Measurements from ENCODE around the gene GZMM. TPM values are rescaled to one million over a fixed set of nuclear protein-coding genes. Genes with fewer than 3 reads are reported as not detected.

The GZMM gene
- total RNA-seq, 3 donors from 2014 or later = 0.33 to 1.1 TPM; not detected in 1

- Histone ChIP-seq H3K36me3 (no peaks in the 10 kb centered on the region), H3K4me1 (peaks cover 6 to 11% of the 10 kb centered on the region in 2 donors), H3K9me3 (no peaks in the 10 kb centered on the region), H3K27me3 (no peaks in the 10 kb centered on the region), H3K4me3 (no peak overlapping the region), H3K27ac (no peak overlapping the region)
- no peak for TF ChIP-seq POLR2AphosphoS5 (IDR thresholded peaks at IDR 0.05)
- no peak for TF ChIP-seq POLR2A (IDR thresholded peaks at IDR 0.05)
- TF ChIP-seq CTCF (IDR thresholded peaks at IDR 0.05) = no peak
- DNase-seq (ENCODE audit: low spot score in 2 of 2) = no peak
- intact Hi-C loops (cut with DNase I; ENCODE audit: low total_unique reads) = no loop called here
These were observed 26.4 kb downstream of the GZMM start for GRCh38 chr19:570251-570686.

GRCh38 chr19:570937-571565 lies 27.2 kb downstream of the GZMM start:
- H3K9me3 ChIP-seq = no peaks in the 10 kb centered on the region
- DNase-seq (ENCODE audit: low spot score in 2 of 2) = peak; percentile 67 to 76
- intact Hi-C loops (cut with DNase I; ENCODE audit: low total_unique reads) = no loop called here
- H3K27me3 ChIP-seq = no peaks in the 10 kb centered on the region
- peaks cover 11 to 19% of the 10 kb centered on the region in 2 donors for H3K4me1 ChIP-seq
- no peaks in the 10 kb centered on the region for H3K36me3 ChIP-seq
- H3K27ac ChIP-seq = peak overlapping the region; percentile 85 to 87
- TF ChIP-seq POLR2A (IDR thresholded peaks at IDR 0.05) (no peak), POLR2AphosphoS5 (IDR thresholded peaks at IDR 0.05) (peak; percentile 36 to 43 (median 40))
- peak overlapping the region; percentile 76 to 99 (median 92) for H3K4me3 ChIP-seq

GRCh38 chr19:571566-571974 lies 27.7 kb downstream of the GZMM start:
- TF ChIP-seq POLR2AphosphoS5 (IDR thresholded peaks at IDR 0.05) (no peak), CTCF (IDR thresholded peaks at IDR 0.05) (no peak), POLR2A (IDR thresholded peaks at IDR 0.05) (no peak)
- H3K27ac ChIP-seq = peak overlapping the region; percentile 85 to 87
- intact Hi-C loops (cut with DNase I; ENCODE audit: low total_unique reads) = no loop called here

GRCh38 chr19:572140-572742 lies 28.4 kb downstream of the GZMM start, which contains the start of gene BSG:
BSG (plus strand) TSS chr19:572596; CDS start chr19:572635, 39 bp downstream.
- TF ChIP-seq POLR2AphosphoS5 (IDR thresholded peaks at IDR 0.05) = peak; percentile 50 to 88 (median 77)
- no peak for TF ChIP-seq CTCF (IDR thresholded peaks at IDR 0.05)
- Histone ChIP-seq H3K9me3 (no peaks in the 10 kb centered on the region), H3K36me3 (no peaks in the 10 kb centered on the region), H3K27me3 (no peaks in the 10 kb centered on the region), H3K27ac (peak within 1 kb of the TSS; percentile 85 to 87), H3K4me1 (peaks cover 11 to 23% of the 10 kb centered on the region in 2 donors), H3K4me3 (peak within 1 kb of the TSS; percentile 76 to 99 (median 92))
- intact Hi-C loops (cut with DNase I; ENCODE audit: low total_unique reads) = no loop called here
- peak; percentile 98 to 99 for DNase-seq (ENCODE audit: low spot score in 2 of 2)

More at GRCh38 chr19:571566-571974, 27.7 kb downstream of the GZMM start:
- Histone ChIP-seq H3K27me3 (no peaks in the 10 kb centered on the region), H3K4me1 (peaks cover 11 to 23% of the 10 kb centered on the region in 2 donors), H3K4me3 (peak overlapping the region; percentile 76 to 99 (median 92)), H3K36me3 (no peaks in the 10 kb centered on the region), H3K9me3 (no peaks in the 10 kb centered on the region)
- no peak for DNase-seq (ENCODE audit: low spot score in 2 of 2)

GRCh38 chr19:572743-573518 lies 29.1 kb downstream of the GZMM start:
- TF ChIP-seq POLR2A (IDR thresholded peaks at IDR 0.05) (no peak), POLR2AphosphoS5 (IDR thresholded peaks at IDR 0.05) (no peak), CTCF (IDR thresholded peaks at IDR 0.05) (no peak)
- intact Hi-C loops (cut with DNase I; ENCODE audit: low total_unique reads) = no loop called here
- peak in 1 of 2 donors; percentile 36 for DNase-seq (ENCODE audit: low spot score in 2 of 2)
- Histone ChIP-seq H3K27me3 (no peaks in the 10 kb centered on the region), H3K27ac (peak overlapping the region; percentile 85 to 87), H3K4me1 (peaks cover 11 to 23% of the 10 kb centered on the region in 2 donors), H3K9me3 (no peaks in the 10 kb centered on the region), H3K4me3 (peak overlapping the region; percentile 76 to 99 (median 92)), H3K36me3 (no peaks in the 10 kb centered on the region)
